GM19397 (cell line): ENCODE measurements around the gene CDH4.

Experiments
- ATAC-seq: cut with Tn5 transposase; IDR thresholded peaks from one replicate; pipeline ENCODE4 v1.9.1; 2021; ENCODE audit warnings: mild to moderate bottlenecking, moderate library complexity; ENCODE audit not compliant: unreplicated experiment

The CDH4 gene

DNA sequence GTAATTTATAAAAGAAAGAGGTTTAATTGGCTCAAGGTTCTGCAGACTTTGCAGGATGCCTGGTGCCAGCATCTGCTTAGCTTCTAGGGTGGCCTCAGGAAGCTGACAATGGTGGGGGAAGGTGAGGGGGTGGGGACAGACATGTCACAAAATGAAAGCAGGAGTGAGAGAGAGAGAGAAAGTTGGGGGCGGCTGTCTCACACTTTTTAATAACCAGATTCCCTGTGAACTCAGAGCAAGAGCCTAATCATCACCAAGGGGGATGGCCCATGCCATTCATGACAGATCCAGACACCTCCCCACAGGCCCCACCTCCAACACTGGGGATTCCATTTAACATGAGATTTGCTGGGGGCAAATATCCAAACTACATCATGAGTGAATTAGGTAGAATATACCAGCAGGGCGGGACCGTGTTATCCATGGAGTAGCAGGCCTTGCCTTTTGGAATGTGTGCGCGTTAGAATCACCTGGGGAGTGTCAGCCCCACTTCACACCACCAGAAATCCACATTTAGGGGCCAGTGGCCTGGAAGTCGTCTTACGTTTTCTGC lies 258.8 kb downstream of the CDH4 start:
- ATAC-seq = no peak

DNA sequence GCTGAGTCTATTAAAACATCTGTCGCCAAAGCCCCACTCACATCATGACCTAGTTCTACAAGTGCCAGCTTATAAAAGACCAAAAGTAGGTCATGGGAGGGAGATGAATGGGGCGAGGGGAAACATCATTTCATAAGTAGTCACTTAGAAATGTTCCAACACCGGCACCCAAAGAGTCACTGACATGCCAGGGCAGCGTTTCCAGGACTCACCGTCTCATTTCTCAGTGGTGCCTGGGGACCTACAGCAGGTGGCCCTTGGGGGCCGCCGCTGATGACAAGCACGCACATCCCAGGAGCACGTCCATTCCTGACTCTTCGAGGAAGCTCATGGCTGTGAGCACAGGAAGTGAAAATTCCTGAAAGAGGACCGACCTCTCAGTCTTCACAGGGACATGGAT lies 260.4 kb downstream of the CDH4 start:
- no peak for ATAC-seq

DNA sequence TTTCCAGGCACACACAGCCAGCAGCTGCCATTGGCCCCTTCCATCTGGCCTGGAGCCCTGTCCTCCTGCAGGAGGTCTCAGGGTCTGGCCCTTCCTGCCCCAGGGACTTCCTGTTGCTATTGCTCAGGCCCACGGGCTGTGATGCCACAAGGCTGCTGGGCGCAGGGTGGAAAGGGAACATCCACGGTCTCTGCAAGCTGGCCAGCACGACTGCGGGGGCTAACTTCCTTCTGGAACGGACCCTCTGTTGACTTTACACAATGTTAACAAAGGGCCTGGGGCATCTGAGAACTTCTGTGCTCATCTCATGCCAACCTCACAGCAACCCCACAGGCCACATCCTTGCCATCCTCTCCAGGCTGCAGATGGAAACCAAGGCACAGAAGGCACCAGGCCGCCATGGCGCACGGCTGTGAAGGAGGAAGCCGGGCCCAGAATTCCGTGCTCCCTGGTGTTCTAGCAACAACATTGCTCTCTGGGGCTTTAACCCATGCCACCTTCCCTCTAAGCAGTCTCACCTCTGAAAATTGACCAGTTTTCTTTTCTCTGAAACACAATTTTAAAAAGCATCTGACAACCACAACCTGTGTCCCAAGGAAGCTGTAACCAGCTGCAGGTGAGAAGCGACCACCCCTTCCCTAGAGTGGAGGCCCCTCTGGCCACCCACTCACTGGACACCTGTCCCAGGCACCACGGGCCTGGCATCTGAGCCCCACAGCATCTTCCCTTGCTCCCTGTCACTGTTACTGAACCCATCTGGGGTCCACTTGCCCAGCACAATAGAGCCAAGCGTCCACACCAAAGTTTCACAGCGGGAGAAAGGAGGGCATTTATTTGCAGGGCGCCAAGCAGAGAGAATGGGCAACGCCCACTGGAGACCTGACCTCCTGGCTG lies 261.3 kb downstream of the CDH4 start:
- no peak for ATAC-seq

DNA sequence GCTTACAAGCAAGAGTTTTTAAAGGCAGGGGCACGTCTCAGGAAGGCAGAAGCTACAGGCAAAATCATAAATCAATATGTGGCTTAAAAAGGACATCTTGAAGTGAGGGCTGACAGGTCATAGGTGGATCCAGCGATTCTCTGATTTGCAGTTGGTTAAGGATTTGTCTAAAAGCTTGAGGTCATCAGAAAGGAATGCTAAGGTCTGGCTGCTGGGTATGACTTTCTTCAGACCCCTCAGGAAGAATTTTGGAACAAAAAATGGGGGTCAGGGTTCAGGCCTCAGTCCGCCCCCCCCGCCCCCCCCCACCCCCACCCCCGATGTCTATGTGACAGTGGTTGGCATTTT lies 261.9 kb downstream of the CDH4 start:
- ATAC-seq = no peak

DNA sequence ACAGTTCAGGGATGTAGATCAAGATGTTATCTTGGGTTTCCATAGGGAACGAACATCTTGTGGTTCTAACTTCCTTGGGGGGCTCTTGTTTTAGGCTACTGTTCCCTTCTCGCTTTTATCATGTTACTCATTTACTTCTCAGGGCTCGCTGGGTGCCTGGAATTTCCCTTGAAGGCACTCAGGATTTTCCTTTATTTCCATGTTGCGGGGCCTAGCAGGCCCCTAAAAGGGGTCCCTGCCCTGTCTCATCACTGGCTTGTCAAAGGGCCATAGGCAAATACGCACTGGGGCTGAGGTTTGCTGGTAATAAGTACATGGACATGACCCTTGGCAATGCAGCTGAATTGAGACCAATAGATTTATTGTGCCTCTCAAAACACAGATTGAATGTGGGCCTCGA lies 262.3 kb downstream of the CDH4 start:
- ATAC-seq = no peak

DNA sequence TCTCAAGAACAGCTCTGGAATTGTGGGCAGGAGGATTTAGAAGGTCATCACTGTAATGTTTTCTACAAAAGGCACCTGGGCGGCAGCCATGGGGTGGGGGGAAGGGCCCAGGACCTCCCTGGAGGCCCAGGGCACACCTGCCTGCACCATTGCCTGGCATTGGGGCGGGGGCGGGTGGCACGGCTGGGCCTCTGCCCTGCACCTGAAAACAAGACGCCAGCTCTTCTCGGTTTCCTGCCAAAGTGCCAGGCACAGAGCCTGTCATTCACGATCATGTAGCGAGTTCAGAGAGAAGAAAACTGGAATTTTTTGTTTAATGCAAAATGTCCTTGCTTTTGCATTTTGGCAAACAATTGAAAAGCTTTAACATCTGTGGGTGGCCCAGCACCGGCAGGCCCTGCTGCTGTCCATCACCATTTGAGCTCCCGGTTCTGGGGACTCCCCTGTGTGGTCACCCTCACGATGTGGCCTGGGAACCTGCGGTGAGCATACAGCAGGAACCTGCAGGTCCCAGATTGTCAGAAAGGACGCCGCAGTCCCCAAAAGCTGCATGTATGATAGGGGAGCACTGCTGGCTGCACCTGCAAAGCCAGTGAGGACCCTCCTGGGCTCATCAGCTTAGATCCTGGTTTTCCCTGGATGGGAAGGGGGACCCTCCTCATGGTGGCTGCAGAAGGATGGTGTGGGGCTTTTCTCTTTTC lies 262.9 kb downstream of the CDH4 start:
- no peak for ATAC-seq

DNA sequence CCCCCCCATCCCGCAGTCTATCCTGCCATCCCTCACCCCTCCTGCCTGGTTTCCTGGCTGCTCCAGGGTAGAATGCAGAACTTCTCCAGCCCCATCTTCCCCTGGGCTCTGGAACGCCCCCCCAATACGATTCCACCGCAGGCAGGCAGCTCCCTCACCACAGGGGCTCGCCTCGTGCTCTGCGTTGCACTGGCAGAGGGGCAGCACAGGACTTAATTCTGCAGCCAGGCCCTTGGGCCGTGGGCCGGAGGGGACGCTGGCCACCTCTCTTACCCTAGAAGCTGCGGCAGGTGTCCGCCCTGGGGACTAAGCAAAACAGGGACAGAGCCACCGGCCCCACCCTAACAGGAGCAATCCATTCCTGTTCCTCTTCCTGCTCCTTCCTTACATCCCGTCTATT lies 263.9 kb downstream of the CDH4 start:
- no peak for ATAC-seq

DNA sequence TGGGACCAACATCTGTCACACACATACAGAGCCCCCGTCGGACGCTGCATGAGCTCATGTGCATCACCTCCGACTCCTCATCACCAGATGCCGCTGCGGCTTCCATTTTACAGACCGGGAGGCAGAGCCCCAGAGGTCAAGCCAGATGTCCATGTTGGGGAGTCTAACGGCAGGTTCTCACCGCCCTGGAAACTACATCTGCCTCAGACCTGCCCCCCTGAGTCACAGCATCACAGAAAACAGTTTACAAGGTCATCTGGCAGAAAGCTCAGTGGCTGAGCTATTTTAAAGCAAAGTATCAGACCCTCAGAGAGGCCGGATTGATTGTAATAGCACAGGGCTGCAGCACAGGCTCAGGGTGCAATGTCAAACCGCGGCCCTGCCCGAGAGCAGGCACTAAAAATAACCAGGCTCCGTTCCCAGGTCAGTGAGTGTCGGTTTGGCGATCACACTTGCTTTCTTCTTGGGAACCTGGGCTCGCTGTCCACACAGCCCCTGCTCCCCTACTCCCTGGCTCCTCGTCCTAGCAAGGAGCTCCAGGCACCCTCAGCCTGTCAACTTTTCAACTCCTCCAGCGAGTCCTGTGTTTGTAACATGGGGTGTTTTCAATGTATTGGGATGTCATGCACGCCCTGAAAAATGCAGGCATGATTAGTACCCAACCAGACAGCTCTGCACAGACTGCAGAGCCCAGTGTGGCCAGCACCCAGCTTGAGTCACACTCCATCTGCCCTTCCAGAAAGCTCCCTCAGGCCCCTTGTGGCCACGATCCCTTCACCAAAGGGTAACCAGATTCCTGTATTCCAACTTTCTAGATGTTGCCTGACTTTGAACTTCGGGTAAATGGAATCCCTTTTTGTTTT lies 264.5 kb downstream of the CDH4 start:
- no peak for ATAC-seq

DNA sequence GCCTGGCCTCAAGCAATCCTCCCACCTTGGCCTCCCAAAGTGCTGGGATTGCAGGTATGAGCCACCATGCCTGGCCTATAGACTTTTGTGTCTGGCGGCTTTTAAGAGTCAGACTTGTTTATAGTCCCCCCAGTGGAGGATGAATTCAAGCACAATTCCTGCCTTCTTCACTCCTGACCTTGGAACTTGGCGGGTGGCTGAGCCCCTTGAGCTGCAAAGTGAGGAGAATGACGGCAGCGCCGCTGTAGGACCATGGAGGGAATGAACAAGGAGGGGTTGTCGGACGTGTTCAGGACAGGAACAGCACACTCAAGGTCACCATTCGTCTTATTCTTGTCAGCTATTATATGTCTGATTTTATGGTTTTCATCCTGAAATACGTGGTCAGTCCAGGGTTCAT lies 265.4 kb downstream of the CDH4 start:
- ATAC-seq = no peak

DNA sequence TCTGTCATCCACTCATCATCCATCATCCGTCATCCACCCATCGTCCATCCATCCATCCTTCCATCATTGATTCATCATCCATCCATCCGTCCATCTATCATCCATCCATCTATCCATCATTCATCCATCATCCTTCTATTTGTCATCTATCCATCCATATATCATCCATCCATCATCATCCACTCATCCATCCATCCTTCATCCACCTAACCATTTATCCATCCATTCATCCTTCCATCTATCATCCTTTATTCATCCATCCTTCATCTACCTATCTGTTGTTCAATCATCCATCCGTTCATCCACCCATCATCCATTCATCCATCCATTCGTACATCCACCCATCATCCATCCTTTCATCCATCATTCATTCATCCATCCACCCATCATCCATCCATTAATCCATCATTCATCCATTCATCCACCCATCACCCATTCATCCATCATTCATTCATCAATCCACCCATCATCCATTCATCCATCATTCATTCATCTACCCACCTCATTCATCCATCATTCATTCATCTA lies 266.4 kb downstream of the CDH4 start:
- ATAC-seq = no peak

DNA sequence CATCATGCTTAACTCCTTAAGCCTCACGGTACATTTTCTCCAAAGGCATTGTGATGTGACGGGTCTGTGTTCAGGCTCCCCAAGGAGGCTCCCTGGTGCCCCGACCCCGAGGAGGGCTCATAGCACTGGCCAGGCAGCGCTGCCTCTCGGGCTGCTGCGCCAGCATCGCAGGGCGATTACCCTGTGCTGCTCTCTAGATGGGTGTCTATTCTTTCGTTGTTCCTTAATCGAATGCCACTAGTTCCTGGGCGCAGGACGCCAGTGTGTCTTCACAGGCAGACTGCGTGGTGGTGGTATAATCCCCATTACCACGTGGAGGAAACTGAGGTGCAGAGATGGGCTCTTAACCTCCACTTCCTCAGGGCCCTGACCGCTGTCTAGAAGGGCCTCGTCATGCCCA lies 267.4 kb downstream of the CDH4 start:
- no peak for ATAC-seq

DNA sequence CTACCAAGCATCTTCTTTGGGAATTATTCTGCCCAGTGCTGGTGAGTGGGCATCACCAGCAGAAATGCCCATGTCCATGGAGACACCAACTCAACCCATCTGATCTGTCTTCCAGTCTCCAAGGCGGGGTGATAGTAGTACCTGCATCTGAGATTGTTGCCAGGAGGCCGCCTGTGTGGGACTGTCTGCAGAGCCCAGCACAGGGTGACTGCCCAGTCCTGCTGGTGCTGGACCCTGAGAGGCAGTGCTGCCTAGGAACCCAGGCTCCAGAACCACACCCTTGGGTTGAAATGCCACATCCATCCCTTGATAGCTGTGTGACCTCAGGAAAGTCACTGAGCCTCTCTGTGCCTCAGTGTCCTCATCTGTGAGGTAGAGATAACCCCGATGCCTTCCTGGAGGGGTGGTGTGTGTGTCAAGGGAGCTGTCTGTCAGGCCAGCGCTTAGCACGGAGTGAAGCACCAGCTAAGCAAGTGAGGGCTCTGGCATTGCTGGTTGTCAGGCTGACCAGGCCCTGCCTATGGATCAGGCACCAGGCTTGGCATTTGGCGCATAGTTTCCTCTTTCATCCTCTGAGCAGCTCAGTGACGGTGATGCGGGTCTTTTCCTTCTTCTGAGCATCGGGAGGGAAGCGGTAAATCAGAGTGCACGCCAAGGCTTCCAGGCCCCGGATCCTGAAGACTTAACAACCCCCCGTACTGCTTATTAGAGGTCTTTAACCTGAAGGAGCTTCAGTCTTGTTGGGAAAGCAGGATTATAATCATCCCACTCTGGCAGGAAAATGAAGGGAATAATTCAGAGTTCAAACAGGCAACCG lies 268.2 kb downstream of the CDH4 start:
- ATAC-seq = no peak

DNA sequence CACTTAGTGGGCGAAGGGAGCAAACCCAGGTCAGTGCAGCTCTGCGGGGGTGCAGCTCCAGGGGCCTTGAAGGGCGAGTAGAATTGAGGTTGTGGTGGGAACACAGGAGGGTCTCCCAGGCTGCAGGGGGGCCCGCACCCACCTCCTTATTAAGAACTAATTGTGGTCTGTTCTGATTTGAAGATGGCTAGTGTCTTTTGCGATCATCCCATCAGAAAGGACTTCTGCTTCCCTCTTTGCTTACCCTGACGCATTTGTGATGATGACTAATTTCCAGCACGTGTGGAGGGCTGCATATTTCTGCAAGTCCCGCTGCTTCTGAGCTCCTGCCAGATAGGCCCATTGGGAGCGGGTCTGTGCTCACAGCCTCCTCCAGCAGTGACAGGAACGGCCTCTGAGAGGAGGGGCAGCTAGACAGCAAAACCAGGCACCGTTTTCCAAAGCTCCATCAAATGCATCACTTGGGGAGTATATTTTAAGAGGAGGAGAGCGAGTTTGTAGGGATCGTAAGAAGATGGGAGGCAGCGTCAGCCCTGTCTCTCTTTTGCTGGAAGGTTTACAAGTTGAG lies 268.9 kb downstream of the CDH4 start:
- ATAC-seq = no peak

DNA sequence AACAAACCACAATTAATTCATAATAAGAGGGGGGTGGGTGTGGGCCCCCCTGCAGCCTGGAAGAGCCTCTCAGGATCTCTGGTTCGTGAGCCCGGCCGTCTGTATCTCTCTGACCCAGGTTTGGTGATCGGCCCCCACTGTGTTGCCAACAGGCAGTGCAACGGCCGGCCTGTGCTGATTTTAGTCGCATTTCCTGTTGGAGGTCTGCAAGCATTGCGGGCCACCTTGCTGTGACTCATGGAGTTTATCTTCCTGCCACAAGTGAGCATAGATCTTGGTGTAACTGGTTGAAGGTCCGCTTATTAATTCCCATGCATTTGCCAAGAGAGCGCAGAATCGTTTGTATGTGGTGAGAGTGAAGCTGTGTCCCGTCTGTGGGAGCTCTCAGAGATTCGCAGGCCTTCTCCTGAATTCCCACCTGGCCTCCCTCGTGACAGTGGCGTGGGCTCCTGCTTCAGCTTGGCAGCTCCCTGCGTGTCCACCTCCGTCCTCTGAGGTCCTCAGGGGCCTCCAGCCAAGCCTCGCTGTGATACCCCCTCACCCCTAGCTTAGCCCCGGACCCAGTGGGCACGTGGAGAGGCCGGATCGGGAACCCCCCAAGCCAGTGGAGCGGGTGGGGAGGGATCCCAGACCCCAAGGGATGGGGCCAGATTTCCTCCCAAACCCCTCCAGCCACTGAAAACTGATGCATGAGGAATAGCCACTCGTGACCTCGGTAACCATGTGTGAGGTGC lies 269.8 kb downstream of the CDH4 start:
- no peak for ATAC-seq

DNA sequence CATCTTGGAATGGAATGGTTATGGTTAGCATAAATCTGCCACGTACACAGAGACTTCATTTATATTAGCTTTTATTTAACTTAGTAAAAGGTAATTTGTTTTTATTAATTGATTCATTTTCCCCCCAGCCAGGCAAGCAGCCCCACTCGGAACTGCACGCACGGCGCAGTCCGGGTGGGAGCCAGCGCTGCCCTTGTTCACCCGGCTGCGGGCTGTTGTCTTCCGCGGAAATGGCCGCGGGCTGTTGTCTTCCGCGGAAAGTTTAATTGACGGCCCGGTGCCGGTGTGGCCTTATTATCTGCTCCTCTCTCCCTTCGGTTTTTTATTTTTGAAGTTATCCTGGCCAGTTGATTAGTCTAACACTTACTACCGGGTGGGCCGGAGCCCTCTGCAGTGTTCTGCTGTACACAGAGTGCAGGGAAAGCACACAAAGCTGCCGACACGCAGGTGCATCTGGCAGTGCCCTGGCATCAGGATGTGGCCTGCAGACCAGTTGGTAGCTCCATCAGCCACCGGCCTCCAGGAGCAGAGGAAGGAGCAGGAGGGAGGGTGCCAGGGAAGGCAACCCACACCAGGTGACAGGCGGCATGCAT lies 270.5 kb downstream of the CDH4 start:
- ATAC-seq = no peak

DNA sequence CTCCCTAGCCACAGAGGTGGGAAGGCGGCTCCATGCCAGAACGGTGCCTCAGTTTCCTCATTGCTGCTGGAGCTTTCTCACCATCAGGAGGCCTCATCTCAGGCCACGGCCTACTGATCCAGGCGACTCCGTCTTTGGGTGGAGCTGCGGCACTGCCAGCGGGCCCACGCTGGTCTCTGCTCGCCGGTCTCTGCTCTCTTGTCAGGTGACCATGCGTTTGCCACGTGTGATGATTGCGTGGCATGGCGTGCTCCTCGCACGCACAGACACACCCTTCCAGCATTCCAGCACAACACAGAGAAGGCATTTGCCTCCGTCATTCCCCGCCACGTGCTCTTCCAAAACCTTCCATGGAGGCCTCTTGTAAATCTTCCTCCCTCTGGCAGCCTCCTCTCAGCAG lies 271.1 kb downstream of the CDH4 start:
- no peak for ATAC-seq

DNA sequence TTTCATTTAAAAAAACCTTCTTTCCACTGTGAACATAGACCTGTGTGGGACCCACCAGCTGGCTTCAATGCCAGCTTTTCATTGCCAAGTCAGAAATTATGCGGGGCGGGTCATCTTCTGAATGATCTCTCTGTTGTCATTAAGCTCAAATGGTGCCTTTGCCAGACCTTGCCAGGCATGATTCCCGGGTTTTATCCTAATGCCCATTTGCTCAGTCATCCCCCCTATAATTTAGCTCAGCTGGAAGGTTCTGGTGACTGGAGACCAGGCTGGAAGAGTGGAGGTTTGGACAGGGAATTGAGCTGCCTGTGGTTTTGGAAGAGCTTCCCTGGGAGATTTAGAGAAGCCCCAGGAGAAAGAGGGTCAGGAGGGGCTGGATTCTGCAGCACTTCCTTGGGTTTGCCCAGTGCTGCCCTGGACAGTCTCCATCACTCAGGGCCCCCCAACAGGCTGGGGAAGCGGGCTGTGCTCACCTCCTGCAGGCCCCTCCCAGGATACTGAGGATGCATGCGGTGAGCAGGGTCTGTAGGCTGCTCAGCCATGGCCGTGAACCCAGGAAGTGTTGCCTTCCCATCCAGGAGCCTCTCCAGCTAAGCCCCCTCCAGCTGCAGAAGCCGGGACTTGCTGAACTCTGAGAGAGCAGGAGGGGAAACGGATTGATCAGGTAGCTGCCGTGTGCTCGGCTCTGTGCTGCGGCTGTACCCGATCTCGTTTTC lies 273.0 kb downstream of the CDH4 start:
- no peak for ATAC-seq

DNA sequence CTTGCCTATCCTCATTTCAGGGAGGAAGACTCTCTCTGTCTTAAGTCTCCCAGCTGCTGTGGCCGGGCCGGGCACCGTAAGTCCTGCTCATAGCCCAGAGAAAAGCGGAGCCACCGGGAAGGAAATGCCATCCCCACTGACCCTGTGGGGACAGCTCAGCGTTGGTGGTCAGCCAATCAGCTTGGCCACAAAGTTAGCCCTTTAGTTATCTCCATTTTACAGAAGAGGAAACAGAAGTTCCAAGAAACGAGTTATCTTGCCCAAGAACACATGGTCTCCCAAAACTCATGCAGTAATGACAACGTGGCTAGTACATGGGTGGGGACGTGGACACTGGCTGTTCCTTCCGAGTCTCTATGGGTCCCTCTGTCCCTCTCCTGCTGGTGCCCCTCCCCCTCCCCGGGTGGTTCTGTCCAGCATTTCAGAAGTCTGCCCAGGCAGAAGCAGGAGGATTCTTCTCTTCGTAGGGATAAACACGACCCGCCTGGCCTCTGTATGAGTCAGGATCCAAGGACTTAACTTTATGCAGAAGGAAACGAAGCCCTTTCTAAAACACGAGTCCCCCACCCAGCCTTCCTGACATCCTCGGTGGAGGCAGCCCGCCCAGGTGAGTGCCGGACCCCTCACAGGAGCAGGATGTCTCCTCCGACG lies 273.8 kb downstream of the CDH4 start:
- no peak for ATAC-seq
